ENCODE data around the gene EXOC3L1. TPM values are rescaled to one million over a fixed set of nuclear protein-coding genes. Genes with fewer than 3 reads are reported as not detected.

The EXOC3L1 gene
- total and polyA plus RNA-seq, 2 of the 13 experiments (the other 11 are each of a cell fraction or from before 2014, with no cell fraction given), result 0.12 TPM; not detected in 1

GRCh38 chr16:67227567-67227921 lies 37.6 kb upstream of the EXOC3L1 start (continued):
- TF ChIP-seq, protein P1, sequence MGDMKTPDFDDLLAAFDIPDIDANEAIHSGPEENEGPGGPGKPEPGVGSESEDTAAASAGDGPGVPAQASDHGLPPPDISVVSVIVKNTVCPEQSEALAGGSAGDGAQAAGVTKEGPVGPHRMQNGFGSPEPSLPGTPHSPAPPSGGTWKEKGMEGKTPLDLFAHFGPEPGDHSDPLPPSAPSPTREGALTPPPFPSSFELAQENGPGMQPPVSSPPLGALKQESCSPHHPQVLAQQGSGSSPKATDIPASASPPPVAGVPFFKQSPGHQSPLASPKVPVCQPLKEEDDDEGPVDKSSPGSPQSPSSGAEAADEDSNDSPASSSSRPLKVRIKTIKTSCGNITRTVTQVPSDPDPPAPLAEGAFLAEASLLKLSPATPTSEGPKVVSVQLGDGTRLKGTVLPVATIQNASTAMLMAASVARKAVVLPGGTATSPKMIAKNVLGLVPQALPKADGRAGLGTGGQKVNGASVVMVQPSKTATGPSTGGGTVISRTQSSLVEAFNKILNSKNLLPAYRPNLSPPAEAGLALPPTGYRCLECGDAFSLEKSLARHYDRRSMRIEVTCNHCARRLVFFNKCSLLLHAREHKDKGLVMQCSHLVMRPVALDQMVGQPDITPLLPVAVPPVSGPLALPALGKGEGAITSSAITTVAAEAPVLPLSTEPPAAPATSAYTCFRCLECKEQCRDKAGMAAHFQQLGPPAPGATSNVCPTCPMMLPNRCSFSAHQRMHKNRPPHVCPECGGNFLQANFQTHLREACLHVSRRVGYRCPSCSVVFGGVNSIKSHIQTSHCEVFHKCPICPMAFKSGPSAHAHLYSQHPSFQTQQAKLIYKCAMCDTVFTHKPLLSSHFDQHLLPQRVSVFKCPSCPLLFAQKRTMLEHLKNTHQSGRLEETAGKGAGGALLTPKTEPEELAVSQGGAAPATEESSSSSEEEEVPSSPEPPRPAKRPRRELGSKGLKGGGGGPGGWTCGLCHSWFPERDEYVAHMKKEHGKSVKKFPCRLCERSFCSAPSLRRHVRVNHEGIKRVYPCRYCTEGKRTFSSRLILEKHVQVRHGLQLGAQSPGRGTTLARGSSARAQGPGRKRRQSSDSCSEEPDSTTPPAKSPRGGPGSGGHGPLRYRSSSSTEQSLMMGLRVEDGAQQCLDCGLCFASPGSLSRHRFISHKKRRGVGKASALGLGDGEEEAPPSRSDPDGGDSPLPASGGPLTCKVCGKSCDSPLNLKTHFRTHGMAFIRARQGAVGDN (CRISPR knock-in tag; IDR thresholded peaks at IDR 0.05), result no peak
- TF ChIP-seq RCOR2 (CRISPR knock-in tag; IDR thresholded peaks at IDR 0.05) (no peak), GLI4 (CRISPR knock-in tag; IDR thresholded peaks at IDR 0.05; ENCODE audit: borderline replicate concordance) (peak; percentile 50; the same call in 1 of the 2 replicates), SMC3 (IDR thresholded peaks at IDR 0.05; ENCODE audit: low read length) (no peak), ZNF329 (CRISPR knock-in tag; IDR thresholded peaks at IDR 0.05; ENCODE audit: low read depth) (no peak), ZNF558 (CRISPR knock-in tag; IDR thresholded peaks at IDR 0.05; ENCODE audit: borderline replicate concordance) (no peak), ZSCAN30 (CRISPR knock-in tag; IDR thresholded peaks at IDR 0.05) (no peak), ISX (CRISPR knock-in tag; conservative IDR thresholded peaks at IDR 0.05) (no peak), AKNA (CRISPR knock-in tag; IDR thresholded peaks at IDR 0.05; ENCODE audit: borderline replicate concordance) (no peak), SP4 (CRISPR knock-in tag; IDR thresholded peaks at IDR 0.05) (no peak), ZFP62 (CRISPR knock-in tag; IDR thresholded peaks at IDR 0.05) (no peak), ZNF331 (CRISPR knock-in tag; IDR thresholded peaks at IDR 0.05) (no peak), ZMYM2 (CRISPR knock-in tag; IDR thresholded peaks at IDR 0.05) (no peak), ZNF20 (CRISPR knock-in tag; IDR thresholded peaks at IDR 0.05) (no peak), HES4 (CRISPR knock-in tag; IDR thresholded peaks at IDR 0.05; ENCODE audit: borderline replicate concordance) (no peak)
- TF ChIP-seq, protein P2, sequence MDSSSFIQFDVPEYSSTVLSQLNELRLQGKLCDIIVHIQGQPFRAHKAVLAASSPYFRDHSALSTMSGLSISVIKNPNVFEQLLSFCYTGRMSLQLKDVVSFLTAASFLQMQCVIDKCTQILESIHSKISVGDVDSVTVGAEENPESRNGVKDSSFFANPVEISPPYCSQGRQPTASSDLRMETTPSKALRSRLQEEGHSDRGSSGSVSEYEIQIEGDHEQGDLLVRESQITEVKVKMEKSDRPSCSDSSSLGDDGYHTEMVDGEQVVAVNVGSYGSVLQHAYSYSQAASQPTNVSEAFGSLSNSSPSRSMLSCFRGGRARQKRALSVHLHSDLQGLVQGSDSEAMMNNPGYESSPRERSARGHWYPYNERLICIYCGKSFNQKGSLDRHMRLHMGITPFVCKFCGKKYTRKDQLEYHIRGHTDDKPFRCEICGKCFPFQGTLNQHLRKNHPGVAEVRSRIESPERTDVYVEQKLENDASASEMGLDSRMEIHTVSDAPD (CRISPR knock-in tag; IDR thresholded peaks at IDR 0.05), result no peak
- TF ChIP-seq, protein P3, sequence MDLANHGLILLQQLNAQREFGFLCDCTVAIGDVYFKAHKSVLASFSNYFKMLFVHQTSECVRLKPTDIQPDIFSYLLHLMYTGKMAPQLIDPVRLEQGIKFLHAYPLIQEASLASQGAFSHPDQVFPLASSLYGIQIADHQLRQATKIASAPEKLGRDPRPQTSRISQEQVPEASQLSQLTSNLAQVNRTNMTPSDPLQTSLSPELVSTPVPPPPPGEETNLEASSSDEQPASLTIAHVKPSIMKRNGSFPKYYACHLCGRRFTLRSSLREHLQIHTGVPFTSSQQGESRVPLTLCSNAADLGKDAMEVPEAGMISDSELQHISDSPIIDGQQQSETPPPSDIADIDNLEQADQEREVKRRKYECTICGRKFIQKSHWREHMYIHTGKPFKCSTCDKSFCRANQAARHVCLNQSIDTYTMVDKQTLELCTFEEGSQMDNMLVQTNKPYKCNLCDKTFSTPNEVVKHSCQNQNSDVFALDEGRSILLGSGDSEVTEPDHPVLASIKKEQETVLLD (CRISPR knock-in tag; IDR thresholded peaks at IDR 0.05; ENCODE audit: low read depth), result no peak

Measured in HepG2 (cell line).